ENCODE results near the gene NFYA. TPM values are rescaled to one million over a fixed set of nuclear protein-coding genes. Genes with fewer than 3 reads are reported as not detected.

NFYA gene
- total RNA-seq, 1 donor from 2014 or later, result 23.9 TPM

DNA sequence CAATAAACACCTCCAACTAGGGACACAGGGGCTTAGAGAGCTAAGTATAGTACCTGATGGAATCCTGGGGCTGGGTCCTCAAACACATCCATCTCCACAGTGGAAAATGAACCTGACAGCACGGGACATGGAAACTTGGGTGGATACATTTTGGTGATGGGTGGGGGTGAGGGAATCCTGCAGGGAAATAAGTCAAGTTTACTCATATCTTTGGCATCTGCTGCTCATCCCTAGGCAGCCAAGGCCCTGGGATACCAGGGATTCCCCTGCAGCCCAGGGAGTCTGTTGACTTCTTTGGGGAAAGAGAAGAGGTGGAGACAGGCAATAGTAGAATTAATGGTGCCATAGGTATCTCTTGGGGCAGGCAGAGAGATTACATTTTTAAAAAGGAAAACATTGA lies 13.2 kb upstream of the NFYA start:
- H3K4me1 ChIP-seq, result no peaks in the 10 kb centered on the region
- intact Hi-C loops (cut with DNase I), result no loop called here
- TF ChIP-seq, protein P1, sequence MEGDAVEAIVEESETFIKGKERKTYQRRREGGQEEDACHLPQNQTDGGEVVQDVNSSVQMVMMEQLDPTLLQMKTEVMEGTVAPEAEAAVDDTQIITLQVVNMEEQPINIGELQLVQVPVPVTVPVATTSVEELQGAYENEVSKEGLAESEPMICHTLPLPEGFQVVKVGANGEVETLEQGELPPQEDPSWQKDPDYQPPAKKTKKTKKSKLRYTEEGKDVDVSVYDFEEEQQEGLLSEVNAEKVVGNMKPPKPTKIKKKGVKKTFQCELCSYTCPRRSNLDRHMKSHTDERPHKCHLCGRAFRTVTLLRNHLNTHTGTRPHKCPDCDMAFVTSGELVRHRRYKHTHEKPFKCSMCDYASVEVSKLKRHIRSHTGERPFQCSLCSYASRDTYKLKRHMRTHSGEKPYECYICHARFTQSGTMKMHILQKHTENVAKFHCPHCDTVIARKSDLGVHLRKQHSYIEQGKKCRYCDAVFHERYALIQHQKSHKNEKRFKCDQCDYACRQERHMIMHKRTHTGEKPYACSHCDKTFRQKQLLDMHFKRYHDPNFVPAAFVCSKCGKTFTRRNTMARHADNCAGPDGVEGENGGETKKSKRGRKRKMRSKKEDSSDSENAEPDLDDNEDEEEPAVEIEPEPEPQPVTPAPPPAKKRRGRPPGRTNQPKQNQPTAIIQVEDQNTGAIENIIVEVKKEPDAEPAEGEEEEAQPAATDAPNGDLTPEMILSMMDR (IDR thresholded peaks at IDR 0.05), result no peak

DNA sequence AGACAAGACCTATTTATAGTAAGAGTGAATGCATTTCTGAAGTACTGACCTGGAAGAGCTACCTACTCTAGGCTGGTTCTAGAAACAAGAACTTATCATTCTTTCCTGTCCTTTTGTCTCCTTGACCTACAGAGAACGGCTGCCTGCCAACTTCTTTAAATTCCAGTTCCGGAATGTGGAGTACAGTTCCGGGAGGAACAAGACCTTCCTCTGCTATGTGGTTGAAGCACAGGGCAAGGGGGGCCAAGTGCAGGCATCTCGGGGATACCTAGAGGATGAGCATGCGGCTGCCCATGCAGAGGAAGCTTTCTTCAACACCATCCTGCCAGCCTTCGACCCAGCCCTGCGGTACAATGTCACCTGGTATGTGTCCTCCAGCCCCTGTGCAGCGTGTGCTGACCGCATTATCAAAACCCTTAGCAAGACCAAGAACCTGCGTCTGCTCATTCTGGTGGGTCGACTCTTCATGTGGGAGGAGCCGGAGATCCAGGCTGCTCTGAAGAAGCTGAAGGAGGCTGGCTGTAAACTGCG lies 11.5 kb upstream of the NFYA start:
- TF ChIP-seq, protein P1 (IDR thresholded peaks at IDR 0.05), result no peak
- ATAC-seq (peak; percentile 69), DNase-seq (no peak)
- no peaks in the 10 kb centered on the region for H3K27me3 ChIP-seq
- no peaks in the 10 kb centered on the region for H3K9me3 ChIP-seq
- no peak overlapping the region for H3K4me3 ChIP-seq
- no peak overlapping the region for H3K27ac ChIP-seq
- intact Hi-C loops (cut with DNase I), result no loop called here
- H3K36me3 ChIP-seq, result peaks cover 18% of the 10 kb centered on the region
- H3K4me1 ChIP-seq, result no peaks in the 10 kb centered on the region

More for the DNA sequence above, 13.2 kb upstream of the NFYA start:
- Histone ChIP-seq H3K27me3 (no peaks in the 10 kb centered on the region), H3K36me3 (peaks cover 12% of the 10 kb centered on the region), H3K4me3 (no peak overlapping the region), H3K9me3 (no peaks in the 10 kb centered on the region), H3K27ac (no peak overlapping the region)
- DNase-seq, result no peak
- ATAC-seq, result no peak

- intact Hi-C loops (cut with DNase I), result no loop called here
- Histone ChIP-seq H3K27me3 (no peaks in the 10 kb centered on the region), H3K4me3 (no peak overlapping the region), H3K4me1 (no peaks in the 10 kb centered on the region), H3K9me3 (no peaks in the 10 kb centered on the region), H3K36me3 (peaks cover 20% of the 10 kb centered on the region), H3K27ac (no peak overlapping the region)
- DNase-seq, result no peak
- ATAC-seq, result no peak
- TF ChIP-seq, protein P1 (IDR thresholded peaks at IDR 0.05), result no peak
Measured at GRCh38 chr6:41062056-41062455, 10.7 kb upstream of the NFYA start.

- DNase-seq (no peak), ATAC-seq (no peak)
- H3K36me3 ChIP-seq, result peaks cover 38% of the 10 kb centered on the region
- H3K9me3 ChIP-seq, result no peaks in the 10 kb centered on the region
- TF ChIP-seq, protein P1 (IDR thresholded peaks at IDR 0.05), result no peak
- intact Hi-C loops (cut with DNase I), result no loop called here
- no peaks in the 10 kb centered on the region for H3K27me3 ChIP-seq
- no peak overlapping the region for H3K27ac ChIP-seq
- no peaks in the 10 kb centered on the region for H3K4me1 ChIP-seq
- no peak overlapping the region for H3K4me3 ChIP-seq
Measured at GRCh38 chr6:41063884-41064285, 8.9 kb upstream of the NFYA start.

GRCh38 chr6:41064841-41065240 lies 7.9 kb upstream of the NFYA start:
- Histone ChIP-seq H3K27me3 (no peaks in the 10 kb centered on the region), H3K27ac (no peak overlapping the region), H3K36me3 (peaks cover 47% of the 10 kb centered on the region), H3K4me3 (no peak overlapping the region), H3K9me3 (no peaks in the 10 kb centered on the region), H3K4me1 (no peaks in the 10 kb centered on the region)
- intact Hi-C loops (cut with DNase I), result no loop called here
- ATAC-seq (no peak), DNase-seq (no peak)
- TF ChIP-seq, protein P1 (IDR thresholded peaks at IDR 0.05), result no peak

- H3K4me3 ChIP-seq, result no peak overlapping the region
- TF ChIP-seq, protein P1 (IDR thresholded peaks at IDR 0.05), result no peak
- no peaks in the 10 kb centered on the region for H3K27me3 ChIP-seq
- peaks cover 47% of the 10 kb centered on the region for H3K36me3 ChIP-seq
- intact Hi-C loops (cut with DNase I), result no loop called here
- no peaks in the 10 kb centered on the region for H3K9me3 ChIP-seq
- no peak overlapping the region for H3K27ac ChIP-seq
- H3K4me1 ChIP-seq, result peaks cover 2% of the 10 kb centered on the region
- no peak for ATAC-seq
- no peak for DNase-seq
Measured at GRCh38 chr6:41065550-41066026, 7.2 kb upstream of the NFYA start.

All from upper lobe of right lung (tissue), 1 donor.